HepG2 (cell line): ENCODE results near the gene THPO. TPM values are rescaled to one million over a fixed set of nuclear protein-coding genes. Genes with fewer than 3 reads are reported as not detected.

Experiments
- AGO2 ChIP-seq: fragments of 200-400 bp; formaldehyde crosslinking; optimal IDR thresholded peaks from 2 replicates; pipeline ENCODE3; 2017; ENCODE audit warnings: mild to moderate bottlenecking, low read depth, low read length, moderate library complexity
- AHR ChIP-seq: IDR thresholded peaks from 2 replicates; pipeline ENCODE4 v1.6.1; 2018; ENCODE audit warnings: missing genetic modification reagents, missing compliant biosample characterization
- AKAP8 ChIP-seq: sonication (generic); formaldehyde crosslinking; IDR thresholded peaks from 2 replicates; pipeline ENCODE4 v1.5.1; 2020; ENCODE audit warnings: mild to moderate bottlenecking, missing genetic modification reagents
- ATF7 ChIP-seq, 2 experiments: fragments of 450-650 bp in 1 of 2; sonication (generic) in 1 of 2; formaldehyde crosslinking in 1 of 2; IDR thresholded peaks; 2 replicates each; pipeline versions ENCODE4 v1.4.0 to v1.6.1; 2016 to 2020; ENCODE audit warnings: antibody characterized with exemption in 1 of 2, mild to moderate bottlenecking in 1 of 2, missing genetic modification reagents in 1 of 2
- HOXA5 ChIP-seq: sonication (generic); formaldehyde crosslinking; IDR thresholded peaks from 2 replicates; pipeline ENCODE4 v1.4.0; 2020; ENCODE audit warnings: missing genetic modification reagents
- ISL2 ChIP-seq: sonication (generic); formaldehyde crosslinking; IDR thresholded peaks from 2 replicates; pipeline ENCODE4 v1.5.0; 2020; ENCODE audit warnings: missing genetic modification reagents
- ISX ChIP-seq: sonication (generic); formaldehyde crosslinking; conservative IDR thresholded peaks from 2 replicates; pipeline ENCODE4 v1.5.0; 2020; ENCODE audit warnings: missing genetic modification reagents
- MED13 ChIP-seq: sonication (generic); formaldehyde crosslinking; IDR thresholded peaks from 2 replicates; pipeline ENCODE4 v1.5.0; 2020; ENCODE audit warnings: missing genetic modification reagents
- MIER2 ChIP-seq: IDR thresholded peaks from 2 replicates; pipeline ENCODE4 v1.6.1; 2016; ENCODE audit warnings: missing biosample characterization, missing genetic modification reagents
- NBN ChIP-seq: fragments of 450-650 bp; conservative IDR thresholded peaks from 2 replicates; pipeline ENCODE4 v1.6.1; 2017
- NR1H2 ChIP-seq: sonication (generic); formaldehyde crosslinking; IDR thresholded peaks from 2 replicates; pipeline ENCODE4 v1.8.1; 2022; ENCODE audit warnings: low read depth, missing genetic modification reagents, borderline replicate concordance
- NR3C1 ChIP-seq: sonication (generic); formaldehyde crosslinking; IDR thresholded peaks from 2 replicates; pipeline ENCODE4 v1.4.0; 2020; ENCODE audit warnings: missing genetic modification reagents
- PRMT3 ChIP-seq: sonication (generic); formaldehyde crosslinking; IDR thresholded peaks from 2 replicates; pipeline ENCODE4 v1.8.1; 2022; ENCODE audit warnings: low read depth, mild to moderate bottlenecking, moderate library complexity, missing genetic modification reagents, borderline replicate concordance
- SETDB1 ChIP-seq: sonication (generic); formaldehyde crosslinking; IDR thresholded peaks from 2 replicates; pipeline ENCODE4 v1.5.1; 2020; ENCODE audit warnings: missing genetic modification reagents, mild to moderate bottlenecking, borderline replicate concordance
- SP4 ChIP-seq: sonication (generic); formaldehyde crosslinking; IDR thresholded peaks from 2 replicates; pipeline ENCODE4 v1.8.1; 2023; ENCODE audit warnings: mild to moderate bottlenecking, missing genetic modification reagents
- STAT5B ChIP-seq: sonication (generic); formaldehyde crosslinking; IDR thresholded peaks from 2 replicates; pipeline ENCODE4 v1.4.0; 2020; ENCODE audit warnings: missing genetic modification reagents
- TCF7L2 ChIP-seq: IDR thresholded peaks from 2 replicates; pipeline ENCODE4 v1.6.1; 2011; ENCODE audit warnings: mild to moderate bottlenecking, low read depth, low read length, moderate library complexity
- TGIF2 ChIP-seq: IDR thresholded peaks from 2 replicates; pipeline ENCODE4 v1.6.1; 2016; ENCODE audit warnings: control low read depth, missing compliant biosample characterization
- ZBTB1 ChIP-seq: sonication (generic); formaldehyde crosslinking; IDR thresholded peaks from 2 replicates; pipeline ENCODE4 v1.4.0; 2020; ENCODE audit warnings: missing genetic modification reagents, borderline replicate concordance
- ZNF292 ChIP-seq: sonication (generic); formaldehyde crosslinking; IDR thresholded peaks from 2 replicates; pipeline ENCODE4 v1.8.1; 2022; ENCODE audit warnings: mild to moderate bottlenecking, low read depth, missing genetic modification reagents, borderline replicate concordance
- ZNF432 ChIP-seq: sonication (generic); formaldehyde crosslinking; IDR thresholded peaks from 2 replicates; pipeline ENCODE4 v1.5.0; 2020; ENCODE audit warnings: missing genetic modification reagents, mild to moderate bottlenecking, borderline replicate concordance
- ZNF547 ChIP-seq: sonication (generic); formaldehyde crosslinking; IDR thresholded peaks from 2 replicates; pipeline ENCODE4 v1.5.1; 2020; ENCODE audit warnings: mild to moderate bottlenecking, missing genetic modification reagents
- ZNF644 ChIP-seq: IDR thresholded peaks from 2 replicates; pipeline ENCODE4 v1.6.1; 2016; ENCODE audit warnings: low read depth
- ZNF674 ChIP-seq: sonication (generic); formaldehyde crosslinking; IDR thresholded peaks from 2 replicates; pipeline ENCODE4 v1.5.0; 2020; ENCODE audit warnings: low read depth, mild to moderate bottlenecking, missing genetic modification reagents
- ZNF83 ChIP-seq: sonication (generic); formaldehyde crosslinking; IDR thresholded peaks from 2 replicates; pipeline ENCODE4 v1.4.0; 2020; ENCODE audit warnings: missing genetic modification reagents, mild to moderate bottlenecking, borderline replicate concordance
- ZSCAN22 ChIP-seq: sonication (generic); formaldehyde crosslinking; IDR thresholded peaks from 2 replicates; pipeline ENCODE4 v1.4.0; 2020; ENCODE audit warnings: mild to moderate bottlenecking, missing genetic modification reagents
- polyA plus RNA-seq, 8 experiments: library from polyadenylated mRNA; depleted of rRNA in 3 of 8; stranded (reverse) in 7 of 8; unstranded in 1 of 8; fragments of >200 nt; fragmentation: Illumina TruSeq in 4 of 8; extraction: Trizol in 4 of 8; gene quantifications; 2 replicates each; pipeline versions ENCODE4 v1.2.1 to v1.2.3, GENCODE V29; 2011 to 2016; ENCODE audit warnings: low read depth in 4 of 8, missing spikeins in 1 of 8, mixed read lengths in 1 of 8; ENCODE audit not compliant: insufficient read depth in 1 of 8
- total RNA-seq, 5 experiments: library from RNA; depleted of rRNA; stranded (reverse); fragments of >200 nt; fragmentation: Illumina TruSeq; extraction: Trizol; gene quantifications; 2 replicates each; pipeline ENCODE4 v1.2.3, GENCODE V29; 2016; ENCODE audit warnings: low read depth in 1 of 5
- TF ChIP-seq, protein P1 (sequence below): sonication (generic); formaldehyde crosslinking; IDR thresholded peaks from 2 replicates; pipeline ENCODE4 v1.4.0; 2020; ENCODE audit warnings: missing genetic modification reagents
- TF ChIP-seq, protein P2 (sequence below): sonication (generic); formaldehyde crosslinking; IDR thresholded peaks from 2 replicates; pipeline ENCODE4 v1.5.0; 2020; ENCODE audit warnings: missing genetic modification reagents
- TF ChIP-seq, protein P3 (sequence below): sonication (generic); formaldehyde crosslinking; conservative IDR thresholded peaks from 2 replicates; pipeline ENCODE4 v1.4.0; 2020; ENCODE audit warnings: missing genetic modification reagents

Gene THPO
- total and polyA plus RNA-seq, 2 of the 13 experiments (the other 11 are each of a cell fraction or from before 2014, with no cell fraction given) = 2.8 to 4.8 TPM

DNA sequence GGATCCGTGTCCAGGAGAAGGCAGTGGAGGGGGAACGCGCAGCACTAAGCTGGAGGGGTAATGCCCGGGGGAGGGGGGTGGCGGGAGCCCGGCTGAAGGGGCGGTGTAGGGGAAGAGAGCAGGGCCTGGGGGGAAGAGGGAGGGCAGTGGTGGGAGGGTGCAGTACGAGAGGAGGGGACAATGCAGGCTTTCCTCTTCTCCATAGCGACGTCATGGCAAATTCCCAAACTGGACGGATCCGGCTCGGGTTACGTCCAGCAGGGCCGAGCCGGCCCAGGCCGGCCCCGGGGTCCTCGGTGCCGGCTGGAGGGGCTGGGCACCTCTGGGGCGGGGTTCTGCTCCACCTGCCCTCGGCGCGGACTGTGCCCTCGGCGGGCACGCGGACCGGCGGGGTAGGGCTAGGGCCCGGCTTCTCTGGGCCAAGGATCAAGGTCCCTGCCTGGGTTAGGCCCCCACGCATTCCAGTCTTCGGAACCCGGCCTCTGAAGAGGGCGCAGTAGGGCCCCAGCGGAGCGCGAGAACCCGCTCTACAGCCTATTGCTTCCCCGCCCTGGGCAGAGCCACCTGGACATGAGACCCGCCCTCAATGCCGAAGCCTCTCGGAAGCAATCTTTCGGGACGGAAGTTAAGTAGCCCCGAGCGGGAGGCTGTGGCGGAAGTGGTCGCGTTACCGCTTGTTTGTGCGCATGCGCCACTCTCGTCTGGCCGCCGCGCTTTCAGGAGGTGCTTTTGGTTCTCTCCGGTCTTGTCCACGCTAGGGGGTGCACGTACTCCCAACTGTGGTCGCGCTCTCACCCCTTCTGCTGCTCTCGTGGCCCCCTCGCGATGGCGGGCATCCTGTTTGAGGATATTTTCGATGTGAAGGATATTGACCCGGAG, 15.1 kb downstream of the THPO start (continued):
- TF ChIP-seq ZBTB1 (CRISPR knock-in tag) = no peak
- TF ChIP-seq, protein P1, sequence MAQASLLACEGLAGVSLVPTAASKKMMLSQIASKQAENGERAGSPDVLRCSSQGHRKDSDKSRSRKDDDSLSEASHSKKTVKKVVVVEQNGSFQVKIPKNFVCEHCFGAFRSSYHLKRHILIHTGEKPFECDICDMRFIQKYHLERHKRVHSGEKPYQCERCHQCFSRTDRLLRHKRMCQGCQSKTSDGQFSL (CRISPR knock-in tag) = no peak
- TF ChIP-seq ZNF83 (CRISPR knock-in tag) = peak; percentile 28; the same call in 1 of the 2 replicates
- no peak; the same call in 1 of the 2 replicates for TF ChIP-seq ISL2 (CRISPR knock-in tag)
- peak; percentile 50; the same call in 1 of the 2 replicates for TF ChIP-seq MIER2 (CRISPR knock-in tag)
- TF ChIP-seq PRMT3 (CRISPR knock-in tag) = peak; percentile 78; the same call in 1 of the 2 replicates
- no peak for TF ChIP-seq STAT5B
- TF ChIP-seq AGO2 = peak; percentile 89
- TF ChIP-seq ZNF644 = no peak
- TF ChIP-seq ZNF432 (CRISPR knock-in tag) = no peak
- TF ChIP-seq HOXA5 = peak; percentile 54
- no peak for TF ChIP-seq SETDB1 (CRISPR knock-in tag)
- no peak; the same call in 1 of the 2 replicates for TF ChIP-seq MED13 (CRISPR knock-in tag)
- TF ChIP-seq, protein P2, sequence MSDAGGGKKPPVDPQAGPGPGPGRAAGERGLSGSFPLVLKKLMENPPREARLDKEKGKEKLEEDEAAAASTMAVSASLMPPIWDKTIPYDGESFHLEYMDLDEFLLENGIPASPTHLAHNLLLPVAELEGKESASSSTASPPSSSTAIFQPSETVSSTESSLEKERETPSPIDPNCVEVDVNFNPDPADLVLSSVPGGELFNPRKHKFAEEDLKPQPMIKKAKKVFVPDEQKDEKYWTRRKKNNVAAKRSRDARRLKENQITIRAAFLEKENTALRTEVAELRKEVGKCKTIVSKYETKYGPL (CRISPR knock-in tag) = no peak; the same call in 1 of the 2 replicates
- TF ChIP-seq TCF7L2 = no peak
- TF ChIP-seq ZNF547 = 0 out of 2 replicates have a peak, but pooled peaks have one; percentile 50
- TF ChIP-seq AKAP8 = peak; percentile 99
- no peak for TF ChIP-seq NBN
- TF ChIP-seq ATF7 (IDR thresholded peaks at IDR 0.05) = 0 out of 2 replicates have a peak, but pooled peaks have one; percentile 2
- TF ChIP-seq ATF7 (CRISPR knock-in tag; IDR thresholded peaks at IDR 0.05) = peak; percentile 38; the same call in 1 of the 2 replicates
- peak; percentile 76 for TF ChIP-seq SP4
- TF ChIP-seq, protein P3, sequence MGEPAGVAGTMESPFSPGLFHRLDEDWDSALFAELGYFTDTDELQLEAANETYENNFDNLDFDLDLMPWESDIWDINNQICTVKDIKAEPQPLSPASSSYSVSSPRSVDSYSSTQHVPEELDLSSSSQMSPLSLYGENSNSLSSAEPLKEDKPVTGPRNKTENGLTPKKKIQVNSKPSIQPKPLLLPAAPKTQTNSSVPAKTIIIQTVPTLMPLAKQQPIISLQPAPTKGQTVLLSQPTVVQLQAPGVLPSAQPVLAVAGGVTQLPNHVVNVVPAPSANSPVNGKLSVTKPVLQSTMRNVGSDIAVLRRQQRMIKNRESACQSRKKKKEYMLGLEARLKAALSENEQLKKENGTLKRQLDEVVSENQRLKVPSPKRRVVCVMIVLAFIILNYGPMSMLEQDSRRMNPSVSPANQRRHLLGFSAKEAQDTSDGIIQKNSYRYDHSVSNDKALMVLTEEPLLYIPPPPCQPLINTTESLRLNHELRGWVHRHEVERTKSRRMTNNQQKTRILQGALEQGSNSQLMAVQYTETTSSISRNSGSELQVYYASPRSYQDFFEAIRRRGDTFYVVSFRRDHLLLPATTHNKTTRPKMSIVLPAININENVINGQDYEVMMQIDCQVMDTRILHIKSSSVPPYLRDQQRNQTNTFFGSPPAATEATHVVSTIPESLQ (CRISPR knock-in tag) = no peak
- TF ChIP-seq ZNF292 (CRISPR knock-in tag) = no peak
- no peak; the same call in 1 of the 2 replicates for TF ChIP-seq AHR (CRISPR knock-in tag)
- no peak for TF ChIP-seq TGIF2 (CRISPR knock-in tag)
- no peak for TF ChIP-seq ZNF674 (CRISPR knock-in tag)
- no peak for TF ChIP-seq NR1H2 (CRISPR knock-in tag)
- no peak for TF ChIP-seq ISX (CRISPR knock-in tag)
- peak; percentile 51; the same call in 1 of the 2 replicates for TF ChIP-seq ZSCAN22 (CRISPR knock-in tag)
- no peak for TF ChIP-seq NR3C1 (CRISPR knock-in tag)
